HFF-Myc (cell line): ENCODE data around the gene BRAT1.
"Not testable (repeated sequence)": the region's sequence is repeated elsewhere in the genome, so short reads cannot be mapped to it uniquely, and the experiment has no call there.

Source experiments
- DNase-seq: peaks from one replicate; pipeline ENCODE4 v3.0.0-alpha.2; 2011; ENCODE audit warnings: low read depth; ENCODE audit errors: extremely low read depth
- H3K4me3 ChIP-seq: replicated peaks from 2 replicates; pipeline ENCODE4 v1.5.1; 2011; ENCODE audit warnings: low read depth, mild to moderate bottlenecking, control low read depth, low read length
- TF ChIP-seq, protein P1 (sequence below): IDR thresholded peaks from 2 replicates; pipeline ENCODE4 v1.5.1; 2012; ENCODE audit warnings: mild to moderate bottlenecking, low read depth, low read length, control low read depth; ENCODE audit errors: missing control alignments

BRAT1 gene

GRCh38 chr7:2592375-2592865 is 37.1 kb upstream of the BRAT1 start:
- TF ChIP-seq, protein P1, sequence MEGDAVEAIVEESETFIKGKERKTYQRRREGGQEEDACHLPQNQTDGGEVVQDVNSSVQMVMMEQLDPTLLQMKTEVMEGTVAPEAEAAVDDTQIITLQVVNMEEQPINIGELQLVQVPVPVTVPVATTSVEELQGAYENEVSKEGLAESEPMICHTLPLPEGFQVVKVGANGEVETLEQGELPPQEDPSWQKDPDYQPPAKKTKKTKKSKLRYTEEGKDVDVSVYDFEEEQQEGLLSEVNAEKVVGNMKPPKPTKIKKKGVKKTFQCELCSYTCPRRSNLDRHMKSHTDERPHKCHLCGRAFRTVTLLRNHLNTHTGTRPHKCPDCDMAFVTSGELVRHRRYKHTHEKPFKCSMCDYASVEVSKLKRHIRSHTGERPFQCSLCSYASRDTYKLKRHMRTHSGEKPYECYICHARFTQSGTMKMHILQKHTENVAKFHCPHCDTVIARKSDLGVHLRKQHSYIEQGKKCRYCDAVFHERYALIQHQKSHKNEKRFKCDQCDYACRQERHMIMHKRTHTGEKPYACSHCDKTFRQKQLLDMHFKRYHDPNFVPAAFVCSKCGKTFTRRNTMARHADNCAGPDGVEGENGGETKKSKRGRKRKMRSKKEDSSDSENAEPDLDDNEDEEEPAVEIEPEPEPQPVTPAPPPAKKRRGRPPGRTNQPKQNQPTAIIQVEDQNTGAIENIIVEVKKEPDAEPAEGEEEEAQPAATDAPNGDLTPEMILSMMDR = no peak

DNA sequence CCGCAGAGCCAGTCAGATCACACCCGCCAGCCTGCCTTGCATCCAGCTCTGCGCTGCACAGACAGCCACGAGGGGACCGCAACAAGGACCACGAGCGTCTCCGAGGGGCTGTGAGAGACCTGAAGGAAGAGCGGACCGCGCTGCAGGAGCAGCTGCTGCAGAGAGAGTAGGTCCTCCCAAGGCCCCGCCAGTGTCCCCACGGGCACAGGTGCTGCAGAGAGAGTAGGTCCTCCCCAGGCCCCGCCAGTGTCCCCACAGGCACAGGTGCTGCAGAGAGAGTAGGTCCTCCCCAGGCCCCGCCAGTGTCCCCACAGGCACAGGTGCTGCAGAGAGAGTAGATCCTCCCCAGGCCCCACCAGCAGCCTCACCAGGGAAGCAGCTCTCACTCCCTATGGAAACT is 34.6 kb upstream of the BRAT1 start:
- not testable (repeated sequence) for H3K4me3 ChIP-seq, DNase-seq

More at GRCh38 chr7:2592375-2592865, 37.1 kb upstream of the BRAT1 start:
- DNase-seq = no peak
- no peak overlapping the region for H3K4me3 ChIP-seq

GRCh38 chr7:2589341-2589740 is 34.0 kb upstream of the BRAT1 start:
- DNase-seq = no peak
- TF ChIP-seq, protein P1 = no peak

DNA sequence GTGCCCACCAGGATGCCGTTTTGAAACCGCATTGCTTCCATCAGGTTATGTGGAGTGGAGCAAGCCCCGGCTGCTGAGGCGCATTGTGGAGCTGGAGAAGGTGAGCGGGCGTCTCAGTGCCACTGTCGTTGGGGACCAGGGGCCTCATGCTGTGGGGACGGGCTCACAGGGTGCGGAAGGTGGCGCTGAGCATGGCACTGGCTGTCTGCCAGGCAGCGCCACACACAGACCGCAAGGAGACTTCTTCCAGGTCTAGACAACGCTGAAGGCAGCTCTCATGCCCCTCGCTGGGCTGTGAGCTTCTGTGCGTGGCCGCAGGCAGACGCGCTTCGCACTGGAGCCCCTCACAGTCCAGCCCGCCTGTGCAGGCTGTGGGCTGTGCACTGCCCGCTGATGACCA is 32.5 kb upstream of the BRAT1 start:
- no peak for DNase-seq
- H3K4me3 ChIP-seq = no peak overlapping the region
- TF ChIP-seq, protein P1 = no peak

More at GRCh38 chr7:2589341-2589740, 34.0 kb upstream of the BRAT1 start:
- H3K4me3 ChIP-seq = no peak overlapping the region

GRCh38 chr7:2587134-2587533 is 31.8 kb upstream of the BRAT1 start:
- no peak for DNase-seq
- TF ChIP-seq, protein P1 = no peak
- no peak overlapping the region for H3K4me3 ChIP-seq

GRCh38 chr7:2586326-2587020 is 31.1 kb upstream of the BRAT1 start:
- H3K4me3 ChIP-seq = no peak overlapping the region
- TF ChIP-seq, protein P1 = no peak
- DNase-seq = no peak

DNA sequence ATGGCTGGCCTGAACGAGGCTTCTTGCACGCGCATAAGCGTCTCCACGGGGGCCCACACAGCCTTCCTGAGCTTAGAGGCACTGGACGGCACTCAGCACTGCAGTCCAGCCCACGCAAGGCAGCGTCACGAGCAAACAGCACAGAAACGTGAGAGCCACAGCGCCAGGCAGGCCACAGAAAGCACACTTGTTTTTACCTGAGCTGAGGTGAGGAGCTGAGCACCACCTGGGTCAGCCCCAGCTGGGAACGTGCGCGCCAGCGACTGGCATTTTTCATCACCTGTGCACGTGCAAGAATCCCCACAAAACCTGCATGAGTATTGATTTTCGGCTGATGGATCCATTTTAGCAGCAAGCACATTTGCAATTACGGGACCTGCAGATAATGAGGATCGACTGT is 30.1 kb upstream of the BRAT1 start:
- DNase-seq = no peak
- TF ChIP-seq, protein P1 = no peak
- no peak overlapping the region for H3K4me3 ChIP-seq
